ENCODE measurements around the gene ADAM10. TPM values are rescaled to one million over a fixed set of nuclear protein-coding genes. Genes with fewer than 3 reads are reported as not detected.

Gene ADAM10
- total RNA-seq, 1 experiment from 2014 or later, result 474 TPM

DNA sequence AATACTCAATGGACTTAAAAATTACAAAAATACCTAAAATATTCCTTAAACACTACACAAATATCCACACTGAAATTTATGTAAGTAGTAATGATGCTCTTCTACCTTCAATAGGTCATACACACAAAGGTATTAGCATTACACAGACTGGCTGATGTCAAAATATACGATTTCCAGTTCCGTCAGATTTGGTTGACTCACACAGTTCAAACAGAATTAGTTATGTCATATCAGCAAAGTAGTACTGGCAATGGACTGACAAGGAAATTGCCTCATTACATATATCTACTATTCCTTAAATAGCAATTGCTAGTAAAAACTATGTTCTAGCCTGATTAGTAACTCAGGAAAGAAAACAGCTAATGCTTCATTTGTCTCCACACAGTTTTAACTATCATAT is 70.8 kb downstream of the ADAM10 start:
- H3K27me3 Mint-ChIP-seq (ENCODE audit: unreplicated experiment), result no peaks in the 10 kb centered on the region
- H3K4me3 Mint-ChIP-seq (ENCODE audit: low read depth, unreplicated experiment), result no peak overlapping the region
- TF ChIP-seq, protein P1, sequence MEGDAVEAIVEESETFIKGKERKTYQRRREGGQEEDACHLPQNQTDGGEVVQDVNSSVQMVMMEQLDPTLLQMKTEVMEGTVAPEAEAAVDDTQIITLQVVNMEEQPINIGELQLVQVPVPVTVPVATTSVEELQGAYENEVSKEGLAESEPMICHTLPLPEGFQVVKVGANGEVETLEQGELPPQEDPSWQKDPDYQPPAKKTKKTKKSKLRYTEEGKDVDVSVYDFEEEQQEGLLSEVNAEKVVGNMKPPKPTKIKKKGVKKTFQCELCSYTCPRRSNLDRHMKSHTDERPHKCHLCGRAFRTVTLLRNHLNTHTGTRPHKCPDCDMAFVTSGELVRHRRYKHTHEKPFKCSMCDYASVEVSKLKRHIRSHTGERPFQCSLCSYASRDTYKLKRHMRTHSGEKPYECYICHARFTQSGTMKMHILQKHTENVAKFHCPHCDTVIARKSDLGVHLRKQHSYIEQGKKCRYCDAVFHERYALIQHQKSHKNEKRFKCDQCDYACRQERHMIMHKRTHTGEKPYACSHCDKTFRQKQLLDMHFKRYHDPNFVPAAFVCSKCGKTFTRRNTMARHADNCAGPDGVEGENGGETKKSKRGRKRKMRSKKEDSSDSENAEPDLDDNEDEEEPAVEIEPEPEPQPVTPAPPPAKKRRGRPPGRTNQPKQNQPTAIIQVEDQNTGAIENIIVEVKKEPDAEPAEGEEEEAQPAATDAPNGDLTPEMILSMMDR (IDR thresholded peaks at IDR 0.05; ENCODE audit: unreplicated experiment), result no peak
- no TSS peak for BruUV-seq (replicated peaks)
- CTCF ChIA-PET, result no interaction called here
- H3K9me3 Mint-ChIP-seq (ENCODE audit: low read depth, unreplicated experiment), result no peaks in the 10 kb centered on the region
- DNase-seq, result no peak
- no peak overlapping the region for H3K27ac Mint-ChIP-seq (ENCODE audit: unreplicated experiment)
- H3K4me1 Mint-ChIP-seq (ENCODE audit: low read depth, unreplicated experiment), result peaks cover 20% of the 10 kb centered on the region
- intact Hi-C loops (cut with micrococcal nuclease; ENCODE audit: unreplicated experiment), result no loop called here
- peaks cover 6% of the 10 kb centered on the region for H3K36me3 Mint-ChIP-seq (ENCODE audit: insufficient read depth, unreplicated experiment)

DNA sequence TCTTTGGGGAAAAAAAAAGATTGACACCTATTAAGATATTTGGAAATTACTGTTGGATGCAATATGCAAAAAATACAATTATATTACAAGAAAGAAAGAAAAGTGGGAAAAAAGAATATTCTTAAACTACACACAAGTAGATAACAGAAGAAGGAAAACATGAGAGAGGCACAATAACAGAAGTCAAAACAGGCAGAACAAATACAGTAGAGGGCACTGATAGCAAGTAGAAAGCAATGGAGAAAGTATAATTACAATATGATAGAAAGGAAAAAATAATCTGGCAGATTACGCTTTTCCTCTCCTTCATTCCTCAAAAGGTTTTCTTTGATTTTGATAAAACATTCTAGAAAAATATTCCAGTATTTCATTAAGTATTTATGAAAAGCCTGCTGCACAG is 72.1 kb downstream of the ADAM10 start:
- Mint-ChIP-seq H3K9me3 (ENCODE audit: low read depth, unreplicated experiment) (no peaks in the 10 kb centered on the region), H3K36me3 (ENCODE audit: insufficient read depth, unreplicated experiment) (peaks cover 6% of the 10 kb centered on the region), H3K4me3 (ENCODE audit: low read depth, unreplicated experiment) (no peak overlapping the region), H3K27ac (ENCODE audit: unreplicated experiment) (no peak overlapping the region), H3K4me1 (ENCODE audit: low read depth, unreplicated experiment) (peaks cover 15% of the 10 kb centered on the region), H3K27me3 (ENCODE audit: unreplicated experiment) (no peaks in the 10 kb centered on the region)
- DNase-seq, result no peak
- CTCF ChIA-PET, result no interaction called here
- no TSS peak for BruUV-seq (replicated peaks)
- TF ChIP-seq, protein P1 (IDR thresholded peaks at IDR 0.05; ENCODE audit: unreplicated experiment), result no peak
- intact Hi-C loops (cut with micrococcal nuclease; ENCODE audit: unreplicated experiment), result no loop called here

DNA sequence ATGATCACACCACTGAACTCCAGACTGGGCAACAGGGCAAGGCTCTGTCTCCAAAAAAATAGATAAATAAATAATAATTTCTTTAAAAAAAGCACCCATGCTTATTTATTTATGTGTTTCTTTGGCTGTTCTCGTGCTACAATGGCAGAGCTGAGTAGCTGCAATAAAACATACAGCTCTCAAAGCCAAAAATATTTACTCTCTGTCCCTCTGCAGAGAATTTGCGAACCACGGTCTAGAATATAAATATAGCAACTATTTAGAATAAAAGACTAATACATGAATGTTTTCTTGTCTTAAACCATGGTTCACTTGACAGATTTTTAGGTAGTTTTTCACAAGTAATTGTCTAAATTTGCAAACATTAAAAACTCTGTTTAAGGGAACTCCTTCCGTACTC is 72.7 kb downstream of the ADAM10 start:
- H3K27ac Mint-ChIP-seq (ENCODE audit: unreplicated experiment), result no peak overlapping the region
- H3K36me3 Mint-ChIP-seq (ENCODE audit: insufficient read depth, unreplicated experiment), result peaks cover 6% of the 10 kb centered on the region
- DNase-seq, result no peak
- TSS peak; percentile 6 for BruUV-seq (replicated peaks)
- TF ChIP-seq, protein P1 (IDR thresholded peaks at IDR 0.05; ENCODE audit: unreplicated experiment), result no peak
- CTCF ChIA-PET, result no interaction called here
- intact Hi-C loops (cut with micrococcal nuclease; ENCODE audit: unreplicated experiment), result no loop called here
- no peak overlapping the region for H3K4me3 Mint-ChIP-seq (ENCODE audit: low read depth, unreplicated experiment)
- H3K27me3 Mint-ChIP-seq (ENCODE audit: unreplicated experiment), result no peaks in the 10 kb centered on the region
- H3K9me3 Mint-ChIP-seq (ENCODE audit: low read depth, unreplicated experiment), result no peaks in the 10 kb centered on the region
- H3K4me1 Mint-ChIP-seq (ENCODE audit: low read depth, unreplicated experiment), result peaks cover 13% of the 10 kb centered on the region

DNA sequence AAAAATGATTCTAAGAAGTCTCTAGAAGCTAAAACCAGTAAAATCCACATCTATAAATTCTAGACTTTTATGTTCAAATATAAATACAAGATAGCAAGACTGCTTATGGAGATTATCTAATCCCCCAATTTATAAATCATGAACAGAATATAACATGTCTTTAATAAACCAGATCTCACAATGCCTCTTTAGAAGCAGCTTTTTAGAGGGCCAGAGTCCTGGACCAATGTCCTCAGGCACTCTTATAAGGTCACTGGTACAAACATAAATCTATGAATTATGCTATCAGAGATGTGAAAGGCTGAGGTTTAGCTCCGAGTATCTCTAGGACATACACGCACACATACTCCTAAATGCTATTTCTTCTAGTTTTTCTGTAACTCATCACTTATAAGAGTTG is 78.3 kb downstream of the ADAM10 start:
- Mint-ChIP-seq H3K4me3 (ENCODE audit: low read depth, unreplicated experiment) (no peak overlapping the region), H3K9me3 (ENCODE audit: low read depth, unreplicated experiment) (no peaks in the 10 kb centered on the region), H3K36me3 (ENCODE audit: insufficient read depth, unreplicated experiment) (peaks cover 7% of the 10 kb centered on the region), H3K27me3 (ENCODE audit: unreplicated experiment) (no peaks in the 10 kb centered on the region), H3K4me1 (ENCODE audit: low read depth, unreplicated experiment) (peaks cover 32% of the 10 kb centered on the region), H3K27ac (ENCODE audit: unreplicated experiment) (no peak overlapping the region)
- CTCF ChIA-PET, result interaction anchor here (1.1 kb wide), 1 partner anchor 100 kb away, joined by 3 read pairs; the partner anchor contains the start of gene MINDY2
- TF ChIP-seq, protein P1 (IDR thresholded peaks at IDR 0.05; ENCODE audit: unreplicated experiment), result no peak
- no TSS peak for BruUV-seq (replicated peaks)
- intact Hi-C loops (cut with micrococcal nuclease; ENCODE audit: unreplicated experiment), result no loop called here
- DNase-seq, result no peak
